ENCODE measurements around the gene GPN3. TPM values are rescaled to one million over a fixed set of nuclear protein-coding genes. Genes with fewer than 3 reads are reported as not detected.
"Not testable (repeated sequence)": the region's sequence is repeated elsewhere in the genome, so short reads cannot be mapped to it uniquely, and the experiment has no call there.

The GPN3 gene
- polyA plus RNA-seq, 4 donors = 5.4 to 20.9 (median 11.0) TPM

GRCh38 chr12:110461189-110461588 lies 6.9 kb downstream of the GPN3 start:
- not testable (repeated sequence) for H3K9me3 ChIP-seq (ENCODE audit: control insufficient read depth in 2 of 2, insufficient read depth in 1 of 2, low read depth in 1 of 2, low read length in 1 of 2); H3K27ac ChIP-seq (ENCODE audit: low read depth in 1 of 3, low read length in 2 of 3); H3K27me3 ChIP-seq (ENCODE audit: control insufficient read depth in 3 of 3, insufficient read depth in 3 of 3, low read length in 3 of 3); H3K4me3 ChIP-seq (ENCODE audit: low read depth in 1 of 3, low read length in 3 of 3); H3K4me1 ChIP-seq (ENCODE audit: control insufficient read depth in 3 of 3, insufficient read depth in 2 of 3, low read depth in 1 of 3, low read length in 2 of 3); FAIRE-seq; DNase-seq
- WGBS, 3 donors = 88 to 96% (median 92%) methylated on average over 5 of the region's 5 CpGs
- peaks cover 0 to 40% (median 4%) of the 10 kb centered on the region in 3 donors for H3K36me3 ChIP-seq (ENCODE audit: control insufficient read depth in 3 of 3, insufficient read depth in 2 of 3, low read depth in 1 of 3, low read length in 3 of 3)

- Histone ChIP-seq H3K27ac (ENCODE audit: low read depth in 1 of 3, low read length in 2 of 3) (no peak overlapping the region), H3K9me3 (ENCODE audit: control insufficient read depth in 2 of 2, insufficient read depth in 1 of 2, low read depth in 1 of 2, low read length in 1 of 2) (no peaks in the 10 kb centered on the region), H3K36me3 (ENCODE audit: control insufficient read depth in 3 of 3, insufficient read depth in 2 of 3, low read depth in 1 of 3, low read length in 3 of 3) (peaks cover 0 to 47% (median 2%) of the 10 kb centered on the region in 3 donors), H3K4me1 (ENCODE audit: control insufficient read depth in 3 of 3, insufficient read depth in 2 of 3, low read depth in 1 of 3, low read length in 2 of 3) (no peaks in the 10 kb centered on the region), H3K4me3 (ENCODE audit: low read depth in 1 of 3, low read length in 3 of 3) (no peak overlapping the region), H3K27me3 (ENCODE audit: control insufficient read depth in 3 of 3, insufficient read depth in 3 of 3, low read length in 3 of 3) (no peaks in the 10 kb centered on the region)
- DNase-seq (no peak), FAIRE-seq (no peak)
- WGBS, 3 donors = 93 to 96% (median 93%) methylated on average over 4 of the region's 4 CpGs
Measured at GRCh38 chr12:110458756-110459155, 9.3 kb downstream of the GPN3 start.

- peaks cover 0 to 30% (median 0%) of the 10 kb centered on the region in 3 donors for H3K36me3 ChIP-seq (ENCODE audit: control insufficient read depth in 3 of 3, insufficient read depth in 2 of 3, low read depth in 1 of 3, low read length in 3 of 3)
- H3K9me3 ChIP-seq (ENCODE audit: control insufficient read depth in 2 of 2, insufficient read depth in 1 of 2, low read depth in 1 of 2, low read length in 1 of 2) = no peaks in the 10 kb centered on the region
- 90 to 94% (median 93%) methylated on average over 4 of the region's 4 CpGs for WGBS, 3 donors
Measured at GRCh38 chr12:110453569-110454296, 14.3 kb downstream of the GPN3 start.

GRCh38 chr12:110451263-110451662 lies 16.8 kb downstream of the GPN3 start:
- Histone ChIP-seq H3K4me1 (ENCODE audit: control insufficient read depth in 3 of 3, insufficient read depth in 2 of 3, low read depth in 1 of 3, low read length in 2 of 3) (peaks cover 0 to 2% (median 0%) of the 10 kb centered on the region in 3 donors), H3K36me3 (ENCODE audit: control insufficient read depth in 3 of 3, insufficient read depth in 2 of 3, low read depth in 1 of 3, low read length in 3 of 3) (peaks cover 0 to 31% (median 0%) of the 10 kb centered on the region in 3 donors), H3K27me3 (ENCODE audit: control insufficient read depth in 3 of 3, insufficient read depth in 3 of 3, low read length in 3 of 3) (no peaks in the 10 kb centered on the region), H3K4me3 (ENCODE audit: low read depth in 1 of 3, low read length in 3 of 3) (no peak overlapping the region), H3K9me3 (ENCODE audit: control insufficient read depth in 2 of 2, insufficient read depth in 1 of 2, low read depth in 1 of 2, low read length in 1 of 2) (no peaks in the 10 kb centered on the region), H3K27ac (ENCODE audit: low read depth in 1 of 3, low read length in 2 of 3) (no peak overlapping the region)
- FAIRE-seq (no peak), DNase-seq (no peak)
- 68 to 78% (median 75%) methylated on average over 1 of the region's 1 CpG for WGBS, 3 donors

More at GRCh38 chr12:110453569-110454296, 14.3 kb downstream of the GPN3 start:
- Histone ChIP-seq H3K27ac (ENCODE audit: low read depth in 1 of 3, low read length in 2 of 3) (no peak overlapping the region), H3K27me3 (ENCODE audit: control insufficient read depth in 3 of 3, insufficient read depth in 3 of 3, low read length in 3 of 3) (no peaks in the 10 kb centered on the region), H3K4me1 (ENCODE audit: control insufficient read depth in 3 of 3, insufficient read depth in 2 of 3, low read depth in 1 of 3, low read length in 2 of 3) (no peaks in the 10 kb centered on the region), H3K4me3 (ENCODE audit: low read depth in 1 of 3, low read length in 3 of 3) (no peak overlapping the region)
- no peak for DNase-seq
- FAIRE-seq = no peak

- peaks cover 0 to 28% (median 0%) of the 10 kb centered on the region in 3 donors for H3K36me3 ChIP-seq (ENCODE audit: control insufficient read depth in 3 of 3, insufficient read depth in 2 of 3, low read depth in 1 of 3, low read length in 3 of 3)
- peak within 1 kb of the TSS; percentile 83 to 94 (median 91) for H3K27ac ChIP-seq (ENCODE audit: low read depth in 1 of 3, low read length in 2 of 3)
- H3K27me3 ChIP-seq (ENCODE audit: control insufficient read depth in 3 of 3, insufficient read depth in 3 of 3, low read length in 3 of 3) = no peaks in the 10 kb centered on the region
- FAIRE-seq (no peak), DNase-seq (peak; percentile 95 to 97)
- H3K4me3 ChIP-seq (ENCODE audit: low read depth in 1 of 3, low read length in 3 of 3) = peak within 1 kb of the TSS; percentile 77 to 87 (median 78)
- 0 to 1% (median 0%) methylated on average over 46 to 51 of the region's 51 CpGs for WGBS, 3 donors
- H3K4me1 ChIP-seq (ENCODE audit: control insufficient read depth in 3 of 3, insufficient read depth in 2 of 3, low read depth in 1 of 3, low read length in 2 of 3) = peaks cover 0 to 2% (median 0%) of the 10 kb centered on the region in 3 donors
- no peaks in the 10 kb centered on the region for H3K9me3 ChIP-seq (ENCODE audit: control insufficient read depth in 2 of 2, insufficient read depth in 1 of 2, low read depth in 1 of 2, low read length in 1 of 2)
Measured at GRCh38 chr12:110449799-110450497, 18.1 kb downstream of the GPN3 start, which contains the start of gene ARPC3. ARPC3 (minus strand) TSS chr12:110450337; CDS start chr12:110450260, 77 bp downstream.

GRCh38 chr12:110444455-110444854 lies 23.6 kb downstream of the GPN3 start:
- DNase-seq = no peak
- no peak for FAIRE-seq
- H3K36me3 ChIP-seq (ENCODE audit: control insufficient read depth in 3 of 3, insufficient read depth in 2 of 3, low read depth in 1 of 3, low read length in 3 of 3) = peaks cover 2 to 54% (median 6%) of the 10 kb centered on the region in 3 donors
- WGBS, 3 donors = 94 to 95% (median 94%) methylated on average over 3 of the region's 3 CpGs
- H3K27me3 ChIP-seq (ENCODE audit: control insufficient read depth in 3 of 3, insufficient read depth in 3 of 3, low read length in 3 of 3) = no peaks in the 10 kb centered on the region
- no peak overlapping the region for H3K27ac ChIP-seq (ENCODE audit: low read depth in 1 of 3, low read length in 2 of 3)
- no peaks in the 10 kb centered on the region for H3K9me3 ChIP-seq (ENCODE audit: control insufficient read depth in 2 of 2, insufficient read depth in 1 of 2, low read depth in 1 of 2, low read length in 1 of 2)
- no peak overlapping the region for H3K4me3 ChIP-seq (ENCODE audit: low read depth in 1 of 3, low read length in 3 of 3)
- H3K4me1 ChIP-seq (ENCODE audit: control insufficient read depth in 3 of 3, insufficient read depth in 2 of 3, low read depth in 1 of 3, low read length in 2 of 3) = peaks cover 0 to 2% (median 0%) of the 10 kb centered on the region in 3 donors

- FAIRE-seq = no peak
Measured at GRCh38 chr12:110436231-110436630, 31.8 kb downstream of the GPN3 start.

GRCh38 chr12:110431957-110432587 lies 36.0 kb downstream of the GPN3 start:
- H3K27me3 ChIP-seq (ENCODE audit: control insufficient read depth in 3 of 3, insufficient read depth in 3 of 3, low read length in 3 of 3) = no peaks in the 10 kb centered on the region
- H3K36me3 ChIP-seq (ENCODE audit: control insufficient read depth in 3 of 3, insufficient read depth in 2 of 3, low read depth in 1 of 3, low read length in 3 of 3) = peaks cover 0 to 12% (median 3%) of the 10 kb centered on the region in 3 donors
- no peaks in the 10 kb centered on the region for H3K4me1 ChIP-seq (ENCODE audit: control insufficient read depth in 3 of 3, insufficient read depth in 2 of 3, low read depth in 1 of 3, low read length in 2 of 3)
- no peaks in the 10 kb centered on the region for H3K9me3 ChIP-seq (ENCODE audit: control insufficient read depth in 2 of 2, insufficient read depth in 1 of 2, low read depth in 1 of 2, low read length in 1 of 2)
- H3K27ac ChIP-seq (ENCODE audit: low read depth in 1 of 3, low read length in 2 of 3) = no peak overlapping the region
- peak in 1 of 2 donors; percentile 4 for DNase-seq
- H3K4me3 ChIP-seq (ENCODE audit: low read depth in 1 of 3, low read length in 3 of 3) = peak overlapping the region in 1 of 3 donors; percentile 55
- FAIRE-seq = peak; percentile 77
- 68 to 79% (median 72%) methylated on average over 12 of the region's 12 CpGs for WGBS, 3 donors

More at GRCh38 chr12:110436231-110436630, 31.8 kb downstream of the GPN3 start:
- Histone ChIP-seq H3K36me3 (ENCODE audit: control insufficient read depth in 3 of 3, insufficient read depth in 2 of 3, low read depth in 1 of 3, low read length in 3 of 3) (peaks cover 2 to 47% (median 10%) of the 10 kb centered on the region in 3 donors), H3K27me3 (ENCODE audit: control insufficient read depth in 3 of 3, insufficient read depth in 3 of 3, low read length in 3 of 3) (no peaks in the 10 kb centered on the region), H3K27ac (ENCODE audit: low read depth in 1 of 3, low read length in 2 of 3) (no peak overlapping the region), H3K4me3 (ENCODE audit: low read depth in 1 of 3, low read length in 3 of 3) (no peak overlapping the region), H3K9me3 (ENCODE audit: control insufficient read depth in 2 of 2, insufficient read depth in 1 of 2, low read depth in 1 of 2, low read length in 1 of 2) (no peaks in the 10 kb centered on the region), H3K4me1 (ENCODE audit: control insufficient read depth in 3 of 3, insufficient read depth in 2 of 3, low read depth in 1 of 3, low read length in 2 of 3) (no peaks in the 10 kb centered on the region)
- DNase-seq = no peak
- 54 to 59% (median 58%) methylated on average over 2 of the region's 2 CpGs for WGBS, 3 donors
